Measurements from ENCODE around the gene LAMC1.

LAMC1 gene

GRCh38 chr1:183021405-183022201, 1.6 kb upstream of the LAMC1 start:
- no peak for DNase-seq

DNA sequence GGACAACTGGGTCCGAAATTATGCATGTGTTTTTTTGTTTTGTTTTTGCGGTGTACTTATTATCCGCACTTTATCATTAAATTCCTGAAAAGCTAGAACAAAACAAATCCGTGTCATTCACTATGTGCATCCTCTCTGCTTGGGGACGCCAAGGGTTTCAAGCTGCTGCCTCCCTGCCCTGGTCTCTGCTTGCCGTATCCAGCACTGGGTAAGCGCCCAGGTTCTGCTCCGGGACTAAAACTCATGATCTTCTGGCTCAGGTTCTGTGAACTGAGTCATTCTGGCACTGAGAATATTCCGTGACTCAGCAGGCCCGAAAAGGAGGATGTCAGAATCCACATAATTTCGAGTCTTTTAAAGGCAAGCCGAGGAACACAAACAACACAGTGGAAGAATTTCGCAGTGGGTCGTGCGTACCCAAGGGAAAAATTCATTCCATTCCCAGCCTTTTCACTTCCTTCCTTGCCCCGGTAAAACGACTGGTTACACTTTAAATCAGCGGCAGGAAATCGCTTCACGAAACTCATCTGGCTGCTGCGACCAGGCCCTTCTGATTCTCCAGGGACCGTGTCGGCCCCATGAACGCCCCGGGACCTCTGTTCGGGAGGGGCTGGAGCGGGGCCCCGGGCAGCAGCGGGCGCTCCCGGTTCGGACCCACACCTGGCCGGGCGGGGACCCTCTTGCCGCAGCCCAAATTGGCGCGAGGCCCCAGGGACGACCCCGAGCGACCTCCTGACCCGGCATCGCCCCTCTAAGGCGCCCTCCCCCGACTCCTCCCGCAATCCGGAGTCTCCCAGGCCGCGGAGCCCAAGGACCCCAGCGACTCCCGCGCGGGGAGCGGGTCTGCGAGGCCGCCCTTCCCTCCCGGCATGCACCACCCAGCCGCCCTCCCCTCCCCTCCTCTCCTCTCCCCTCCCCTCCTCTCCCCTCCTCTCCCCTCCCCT, 746 bp upstream of the LAMC1 start:
- no peak for DNase-seq

- DNase-seq: no peak
Measured at GRCh38 chr1:183023601-183024316, 539 bp downstream of the LAMC1 start.

GRCh38 chr1:183024317-183025009, 1.2 kb downstream of the LAMC1 start:
- no peak for DNase-seq

GRCh38 chr1:183025010-183025337, 1.8 kb downstream of the LAMC1 start:
- no peak for DNase-seq

GRCh38 chr1:183025782-183026774, 2.9 kb downstream of the LAMC1 start:
- DNase-seq: no peak

GRCh38 chr1:183027031-183027430, 3.8 kb downstream of the LAMC1 start:
- DNase-seq: no peak

GRCh38 chr1:183027791-183028190, 4.6 kb downstream of the LAMC1 start:
- no peak for DNase-seq

GRCh38 chr1:183029591-183030000, 6.4 kb downstream of the LAMC1 start:
- no peak for DNase-seq

DNA sequence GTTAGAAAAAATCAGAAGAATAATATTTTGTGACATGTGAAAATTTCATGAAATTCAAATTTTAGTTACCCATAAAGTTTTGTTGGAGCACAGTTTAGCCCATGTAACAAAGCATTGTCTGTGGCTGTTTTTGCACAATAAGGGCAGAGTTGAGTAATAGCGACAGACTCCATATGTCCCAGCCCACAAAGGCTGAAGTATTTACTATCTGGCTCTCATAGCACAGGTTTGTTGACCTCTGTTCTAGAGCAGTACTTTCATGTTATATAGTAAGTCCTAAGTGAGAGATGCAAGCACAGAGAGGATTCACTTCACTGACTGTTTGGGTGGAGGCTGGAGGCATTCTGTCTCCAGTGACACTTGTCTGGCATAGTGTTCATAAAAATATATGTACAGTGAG, 6.8 kb downstream of the LAMC1 start:
- no peak for DNase-seq

DNA sequence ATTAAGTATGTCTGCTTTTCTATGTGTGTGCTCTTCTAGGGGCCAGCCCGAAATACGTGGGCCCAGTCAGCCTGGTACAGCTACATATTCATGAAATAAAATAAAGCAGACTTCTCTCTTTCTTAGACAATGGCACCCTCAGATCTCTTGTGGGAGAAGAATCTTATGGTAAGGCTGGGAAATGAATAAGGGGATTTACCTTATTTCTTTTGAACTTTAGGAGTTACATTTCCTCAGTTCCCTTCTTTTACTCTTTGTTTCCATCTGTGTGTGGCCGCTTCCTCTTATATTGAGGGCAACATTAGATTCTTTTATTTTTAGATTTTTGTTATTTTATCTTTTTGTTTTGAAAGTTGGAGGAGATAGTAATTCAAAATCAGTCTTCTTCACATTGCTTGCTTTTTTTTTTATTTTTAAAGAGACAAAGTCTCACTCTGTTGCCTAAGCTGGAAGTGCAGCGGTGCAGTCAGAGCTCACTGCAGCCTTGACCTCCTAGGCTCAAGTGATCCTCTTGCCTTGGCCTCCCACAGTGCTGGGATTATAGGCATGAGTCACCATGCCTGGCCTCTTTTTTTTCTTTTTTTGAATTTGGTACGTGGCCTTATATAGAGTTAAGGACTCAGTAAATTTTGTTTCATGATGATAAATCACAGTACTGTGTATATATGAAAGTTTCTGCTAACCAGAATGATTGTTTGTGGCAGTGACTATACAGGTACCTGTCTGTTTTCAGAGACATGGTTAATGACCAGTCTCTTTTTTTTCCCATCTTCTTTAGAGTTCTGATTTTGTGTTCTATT, 9.1 kb downstream of the LAMC1 start:
- DNase-seq: no peak

- no peak for DNase-seq
Measured at GRCh38 chr1:183033205-183033604, 10.0 kb downstream of the LAMC1 start.

DNA sequence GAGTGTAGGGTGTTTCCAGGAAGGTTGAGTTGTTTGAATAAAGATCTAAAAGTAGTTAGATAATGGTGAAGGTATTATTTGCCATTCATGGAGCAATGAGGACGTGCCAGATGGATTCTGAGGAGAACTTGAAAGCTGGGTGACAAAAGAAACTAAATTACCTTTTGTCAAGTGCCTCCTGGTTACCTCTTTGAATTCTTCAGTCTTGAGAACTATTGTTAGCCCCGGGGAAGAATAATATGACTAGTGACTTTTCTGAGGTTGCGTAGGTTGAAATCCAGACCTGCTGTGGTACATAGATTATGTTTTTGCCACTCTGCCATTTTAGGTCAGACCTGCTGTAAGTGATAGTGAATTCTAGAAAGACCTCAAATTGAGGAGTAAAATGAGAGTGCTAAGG, 11.5 kb downstream of the LAMC1 start:
- no peak for DNase-seq

GRCh38 chr1:183038333-183038866, 15.2 kb downstream of the LAMC1 start:
- DNase-seq: no peak

GRCh38 chr1:183038913-183039312, 15.7 kb downstream of the LAMC1 start:
- DNase-seq: no peak

- DNase-seq: no peak
Measured at GRCh38 chr1:183039330-183039729, 16.1 kb downstream of the LAMC1 start.

DNA sequence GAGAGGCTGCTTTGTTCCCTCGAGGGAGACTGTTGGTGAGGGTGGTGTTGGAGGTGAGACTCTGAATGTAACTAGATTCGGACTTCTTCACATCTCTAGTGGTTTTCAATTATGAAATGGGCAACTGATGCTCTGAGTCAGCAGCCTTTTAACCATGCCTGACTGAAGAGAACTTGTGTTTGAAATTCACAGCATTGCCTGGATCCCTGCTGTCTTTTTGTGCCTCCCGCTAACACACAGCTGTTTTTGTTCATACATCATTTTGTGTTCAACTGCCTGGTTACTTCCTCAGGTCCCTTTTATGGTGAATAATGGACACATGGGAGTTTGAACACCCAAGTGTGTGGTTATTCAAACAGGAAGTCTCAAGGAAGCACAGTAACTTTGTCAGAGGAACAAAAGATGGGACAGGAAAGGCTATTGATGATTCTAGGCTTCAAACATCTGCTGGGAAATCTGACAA, 16.8 kb downstream of the LAMC1 start:
- peak; percentile 57 for DNase-seq

GRCh38 chr1:183040547-183040971, 17.3 kb downstream of the LAMC1 start:
- no peak for DNase-seq

DNA sequence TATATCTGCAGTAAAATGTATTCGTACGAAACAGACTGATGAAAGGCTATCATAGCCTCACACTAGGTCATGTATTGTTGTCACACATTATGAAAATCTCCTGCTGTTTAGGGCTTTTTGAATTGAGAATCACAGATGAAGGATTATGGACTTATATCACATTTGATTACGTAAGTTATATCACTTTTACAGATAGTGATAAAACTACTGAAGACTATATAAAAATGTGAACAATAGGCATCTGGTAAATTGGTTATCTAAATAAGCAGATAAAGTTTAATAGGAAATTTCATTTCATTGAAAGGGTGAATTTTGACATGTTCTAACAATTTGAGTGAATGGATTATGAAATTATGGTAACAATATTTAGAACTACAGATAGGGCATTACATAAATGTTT, 20.0 kb downstream of the LAMC1 start:
- DNase-seq: no peak
